Right ventricle myocardium superior (tissue), 1 donor: Measurements from ENCODE around the gene FBXO48. TPM values are rescaled to one million over a fixed set of nuclear protein-coding genes. Genes with fewer than 3 reads are reported as not detected.
A peak's percentile ranks its signal among the peaks of the same experiment; 100 is the strongest.

Source experiments
- ATAC-seq: fragments of 200-7000 bp; cut with Tn5 transposase; one replicate; pipeline ENCODE4 v1.9.1; 2020; ENCODE audit warnings: mild to moderate bottlenecking; ENCODE audit not compliant: poor library complexity
- DNase-seq: peaks from one replicate; pipeline ENCODE4 v3.0.0-alpha.2; 2020
- intact Hi-C: fragments of 100-400 bp; cut with DNase I; formaldehyde crosslinking; loops from one replicate; pipeline ENCODE4 v1.11.2; 2022
- total RNA-seq: library from RNA; stranded (reverse); fragmentation: NEBNext Ultra II Directional; extraction: Animal tissue kit (Norgen Biotek cat#: 25700); gene quantifications from one replicate; pipeline ENCODE4 v1.2.1, GENCODE V29; 2021
- donor health status: DM: no; HTN: yes; CAD: no; lungs with severe emphysema.

Gene FBXO48
- total RNA-seq, 1 donor from 2014 or later: 1.1 TPM

DNA sequence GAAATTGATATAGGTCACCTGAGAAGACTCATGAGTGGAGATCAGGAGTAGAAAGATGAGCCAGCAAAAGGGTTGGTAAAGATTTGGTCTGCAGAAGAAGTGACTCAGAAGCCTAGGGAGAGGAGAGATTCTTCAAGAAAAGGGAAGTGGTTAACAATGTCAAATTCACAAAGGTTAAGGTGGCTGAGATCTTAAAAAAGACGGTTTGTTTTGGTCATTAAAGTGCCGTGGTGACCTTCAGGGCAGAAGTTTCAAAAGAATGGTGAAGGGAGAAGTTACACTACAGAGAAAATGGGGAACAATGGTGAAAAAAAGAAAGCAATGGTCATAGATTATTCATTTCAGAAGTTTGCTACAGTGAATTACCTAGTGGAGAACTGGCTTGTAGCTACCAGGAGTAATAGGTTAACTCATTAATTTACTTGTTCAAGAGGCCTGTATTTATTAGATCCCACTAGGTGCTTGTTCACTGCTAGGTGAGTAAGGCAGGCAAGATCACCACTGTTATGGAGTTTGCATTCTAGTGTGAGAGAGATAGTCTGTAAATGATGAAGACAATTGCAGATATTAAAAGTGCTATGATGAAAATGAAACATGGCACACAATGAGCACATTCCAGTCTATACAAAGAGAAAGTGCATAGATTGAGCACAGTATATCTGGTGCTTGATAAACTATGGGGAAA, 43.0 kb downstream of the FBXO48 start:
- ATAC-seq (no peak), DNase-seq (no peak)
- intact Hi-C loops: no loop called here

DNA sequence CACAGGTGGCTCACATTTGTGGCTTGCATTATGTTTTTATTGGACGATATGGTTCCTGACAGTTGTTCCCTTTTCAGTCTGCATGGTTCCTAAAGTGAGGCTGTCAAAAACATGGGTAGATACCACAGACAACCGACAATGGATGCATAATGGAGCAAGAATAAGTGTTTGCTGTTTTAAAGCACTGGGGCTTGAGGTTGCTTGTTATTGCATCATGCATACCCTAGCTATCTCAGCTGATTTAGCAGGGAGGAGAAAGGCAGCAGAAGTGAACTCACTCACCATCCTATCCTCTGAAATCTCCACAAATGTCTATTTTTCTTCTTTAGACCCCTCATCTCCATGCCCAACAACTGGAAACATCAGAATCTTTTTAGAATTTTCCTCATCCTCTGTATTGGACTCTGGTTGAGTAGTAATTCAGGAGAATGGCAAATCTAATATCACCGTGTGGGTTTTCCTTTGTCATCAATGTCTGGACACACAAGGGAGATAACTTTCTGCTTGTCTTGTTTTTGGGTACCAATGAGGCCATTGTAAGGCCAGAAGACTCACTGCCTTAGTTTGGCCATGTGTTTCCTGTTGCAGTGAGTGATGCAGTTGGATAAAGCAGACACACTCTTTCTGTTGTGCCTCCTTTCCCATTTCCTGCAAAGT, 46.7 kb downstream of the FBXO48 start:
- intact Hi-C loops: no loop called here
- DNase-seq: no peak
- ATAC-seq: no peak

- intact Hi-C loops: no loop called here
- ATAC-seq: no peak
Observed at GRCh38 chr2:68418855-68419254, 48.2 kb downstream of the FBXO48 start.

GRCh38 chr2:68418419-68418818, 48.7 kb downstream of the FBXO48 start:
- intact Hi-C loops: no loop called here
- no peak for DNase-seq
- ATAC-seq: no peak

More at GRCh38 chr2:68418855-68419254, 48.2 kb downstream of the FBXO48 start:
- DNase-seq: no peak

- intact Hi-C loops: no loop called here
- no peak for DNase-seq
- ATAC-seq: no peak
Observed at GRCh38 chr2:68417926-68418325, 49.2 kb downstream of the FBXO48 start.

- ATAC-seq (peak; percentile 49), DNase-seq (no peak)
- intact Hi-C loops: no loop called here
Observed at GRCh38 chr2:68416081-68416675, 50.9 kb downstream of the FBXO48 start.

GRCh38 chr2:68415521-68415920, 51.6 kb downstream of the FBXO48 start:
- intact Hi-C loops: no loop called here

DNA sequence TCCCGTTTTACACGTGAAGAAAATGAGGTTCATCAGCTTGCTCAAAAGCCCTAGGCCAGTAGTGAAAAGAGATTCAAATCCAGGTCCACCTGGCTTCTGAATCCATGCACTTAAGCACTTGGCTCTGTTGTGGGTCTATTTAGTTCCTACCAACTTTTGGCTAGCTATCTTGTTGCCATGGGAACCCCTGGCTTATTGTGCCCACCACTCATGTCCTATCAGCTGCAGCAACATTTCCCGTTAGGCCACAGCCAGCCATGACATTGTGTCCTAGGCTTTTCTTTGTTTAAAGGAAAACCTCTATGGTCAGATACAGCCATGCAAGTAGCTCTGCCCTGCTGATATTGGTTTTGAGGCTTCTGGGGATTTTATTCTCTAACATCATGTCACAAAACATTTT, 52.2 kb downstream of the FBXO48 start:
- ATAC-seq (peak; percentile 84), DNase-seq (no peak)

More at GRCh38 chr2:68415521-68415920, 51.6 kb downstream of the FBXO48 start:
- ATAC-seq: no peak
- no peak for DNase-seq

GRCh38 chr2:68414452-68414851, 52.6 kb downstream of the FBXO48 start:
- intact Hi-C loops: no loop called here
- DNase-seq (no peak), ATAC-seq (no peak)

More for the DNA sequence above, 52.2 kb downstream of the FBXO48 start:
- intact Hi-C loops: no loop called here

GRCh38 chr2:68413466-68413865, 53.6 kb downstream of the FBXO48 start:
- intact Hi-C loops: no loop called here
- ATAC-seq (peak; percentile 35), DNase-seq (no peak)

DNA sequence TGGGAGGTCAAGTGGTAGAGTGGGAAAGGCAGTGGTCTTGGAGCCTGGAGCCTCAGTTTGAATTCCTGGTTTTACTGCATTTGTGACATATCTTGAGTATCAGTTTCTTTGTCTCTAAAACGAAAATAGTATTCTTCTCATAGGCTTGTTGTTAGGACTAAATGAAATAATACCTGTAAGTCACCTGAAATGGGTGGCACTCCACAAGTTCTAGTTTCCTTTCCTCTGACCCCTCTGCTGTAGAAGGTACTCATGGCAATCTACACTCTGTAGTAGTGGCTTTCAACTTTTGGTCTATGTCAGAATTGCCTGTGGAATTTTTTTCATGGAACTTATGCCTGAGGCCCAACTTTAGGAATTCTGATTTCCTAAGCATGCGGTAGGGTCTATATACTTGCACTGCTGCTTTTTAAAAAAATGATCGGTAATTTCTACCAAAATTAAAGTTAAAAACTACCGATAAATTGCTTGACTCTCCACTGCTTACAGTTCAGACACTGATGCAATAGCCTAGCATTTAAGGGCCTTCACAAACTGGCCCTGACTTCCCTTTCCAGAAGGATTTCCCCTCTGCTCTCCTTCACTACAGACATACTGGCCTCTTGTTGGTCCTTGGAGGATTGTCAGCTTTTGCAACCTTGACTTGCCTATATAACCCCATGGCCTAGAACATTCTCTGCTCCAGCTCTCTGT, 54.8 kb downstream of the FBXO48 start:
- ATAC-seq: no peak
- intact Hi-C loops: no loop called here

GRCh38 chr2:68411397-68412126, 55.5 kb downstream of the FBXO48 start:
- ATAC-seq (no peak), DNase-seq (no peak)
- intact Hi-C loops: no loop called here

More for the DNA sequence above, 54.8 kb downstream of the FBXO48 start:
- DNase-seq: no peak

Other genes with a start within 250 kb of the FBXO48 start
- 38.6 TPM for gene PPP3R1, start 214.8 kb downstream of the FBXO48 start, total RNA-seq
- 9.3 TPM for gene CNRIP1, start 147.3 kb downstream of the FBXO48 start, total RNA-seq
- 4.7 TPM for gene PLEK, start 102.0 kb downstream of the FBXO48 start, total RNA-seq
- gene APLF, start 291 bp upstream of the FBXO48 start, total RNA-seq: 4.0 TPM
- gene PROKR1, start 176.3 kb upstream of the FBXO48 start, total RNA-seq: not detected